HepG2 (cell line): ENCODE measurements around the gene ABT1. TPM values are rescaled to one million over a fixed set of nuclear protein-coding genes. Genes with fewer than 3 reads are reported as not detected.

ENCODE experiments used
- AKAP8 ChIP-seq: sonication (generic); formaldehyde crosslinking; IDR thresholded peaks from 2 replicates; pipeline ENCODE4 v1.5.1; 2020; ENCODE audit warnings: mild to moderate bottlenecking, missing genetic modification reagents
- ASH2L ChIP-seq: fragments of 300-600, 200-600 bp; sonication (generic); IDR thresholded peaks from 2 replicates; pipeline ENCODE4 v1.7.0; 2017; ENCODE audit warnings: low read depth, mild to moderate bottlenecking, moderate library complexity, mixed read lengths, low read length; ENCODE audit not compliant: insufficient read length
- CCDC6 ChIP-seq: sonication (generic); formaldehyde crosslinking; IDR thresholded peaks from 2 replicates; pipeline ENCODE4 v1.8.1; 2022; ENCODE audit warnings: mild to moderate bottlenecking, missing genetic modification reagents, moderate library complexity
- DMAP1 ChIP-seq: IDR thresholded peaks from 2 replicates; pipeline ENCODE4 v1.6.1; 2016
- EP300 ChIP-seq, 3 experiments: sonication (generic) in 1 of 3; formaldehyde crosslinking in 1 of 3; IDR thresholded peaks; 2 replicates each; pipeline versions ENCODE4 v1.5.1 to v1.6.1; 2011 to 2020; ENCODE audit warnings: low read depth in 2 of 3, low read length in 2 of 3, borderline replicate concordance in 1 of 3, improper control_type of control experiment in 1 of 3, mild to moderate bottlenecking in 1 of 3, missing genetic modification reagents in 1 of 3, moderate library complexity in 1 of 3
- FOSL2 ChIP-seq: sonication (generic); formaldehyde crosslinking; IDR thresholded peaks from 2 replicates; pipeline ENCODE4 v1.4.0; 2020; ENCODE audit warnings: missing genetic modification reagents
- HCFC1 ChIP-seq: fragments of 150-350 bp; IDR thresholded peaks from 2 replicates; pipeline ENCODE4 v1.6.1; 2014; ENCODE audit warnings: low read depth, low read length
- ISX ChIP-seq: sonication (generic); formaldehyde crosslinking; conservative IDR thresholded peaks from 2 replicates; pipeline ENCODE4 v1.5.0; 2020; ENCODE audit warnings: missing genetic modification reagents
- ZBTB1 ChIP-seq: sonication (generic); formaldehyde crosslinking; IDR thresholded peaks from 2 replicates; pipeline ENCODE4 v1.4.0; 2020; ENCODE audit warnings: missing genetic modification reagents, borderline replicate concordance
- ZC3H13 ChIP-seq: sonication (generic); formaldehyde crosslinking; IDR thresholded peaks from 2 replicates; pipeline ENCODE4 v1.8.1; 2023; ENCODE audit warnings: mild to moderate bottlenecking, missing genetic modification reagents, moderate library complexity
- ZFP41 ChIP-seq: sonication (generic); formaldehyde crosslinking; IDR thresholded peaks from 2 replicates; pipeline ENCODE4 v1.4.0; 2020; ENCODE audit warnings: mild to moderate bottlenecking, missing genetic modification reagents, borderline replicate concordance
- ZFP82 ChIP-seq: sonication (generic); formaldehyde crosslinking; IDR thresholded peaks from 2 replicates; pipeline ENCODE4 v1.5.1; 2020; ENCODE audit warnings: mild to moderate bottlenecking, missing genetic modification reagents, borderline replicate concordance
- ZFP90 ChIP-seq: sonication (generic); formaldehyde crosslinking; IDR thresholded peaks from 2 replicates; pipeline ENCODE4 v1.8.0; 2022; ENCODE audit warnings: missing genetic modification reagents, mild to moderate bottlenecking, inconsistent platforms, borderline replicate concordance
- ZMYM4 ChIP-seq: sonication (generic); formaldehyde crosslinking; IDR thresholded peaks from 2 replicates; pipeline ENCODE4 v1.8.1; 2023; ENCODE audit warnings: mild to moderate bottlenecking, missing genetic modification reagents
- ZNF205 ChIP-seq: IDR thresholded peaks from 2 replicates; pipeline ENCODE4 v1.6.1; 2018; ENCODE audit warnings: missing biosample characterization, missing genetic modification reagents
- ZNF33A ChIP-seq: sonication (generic); formaldehyde crosslinking; IDR thresholded peaks from 2 replicates; pipeline ENCODE4 v1.5.1; 2020; ENCODE audit warnings: missing genetic modification reagents, mild to moderate bottlenecking, moderate library complexity, borderline replicate concordance
- ZNF547 ChIP-seq: sonication (generic); formaldehyde crosslinking; IDR thresholded peaks from 2 replicates; pipeline ENCODE4 v1.5.1; 2020; ENCODE audit warnings: mild to moderate bottlenecking, missing genetic modification reagents
- ZNF670 ChIP-seq: sonication (generic); formaldehyde crosslinking; IDR thresholded peaks from 2 replicates; pipeline ENCODE4 v1.8.0; 2022; ENCODE audit warnings: mild to moderate bottlenecking, missing genetic modification reagents, borderline replicate concordance
- polyA plus RNA-seq, 8 experiments: library from polyadenylated mRNA; depleted of rRNA in 3 of 8; stranded (reverse) in 7 of 8; unstranded in 1 of 8; fragments of >200 nt; fragmentation: Illumina TruSeq in 4 of 8; extraction: Trizol in 4 of 8; gene quantifications; 2 replicates each; pipeline versions ENCODE4 v1.2.1 to v1.2.3, GENCODE V29; 2011 to 2016; ENCODE audit warnings: low read depth in 4 of 8, missing spikeins in 1 of 8, mixed read lengths in 1 of 8; ENCODE audit not compliant: insufficient read depth in 1 of 8
- total RNA-seq, 5 experiments: library from RNA; depleted of rRNA; stranded (reverse); fragments of >200 nt; fragmentation: Illumina TruSeq; extraction: Trizol; gene quantifications; 2 replicates each; pipeline ENCODE4 v1.2.3, GENCODE V29; 2016; ENCODE audit warnings: low read depth in 1 of 5
- TF ChIP-seq, protein P1 (sequence below): conservative IDR thresholded peaks from 2 replicates; pipeline ENCODE4 v1.6.1; 2018; ENCODE audit warnings: missing genetic modification reagents
- TF ChIP-seq, protein P2 (sequence below): sonication (generic); formaldehyde crosslinking; IDR thresholded peaks from 2 replicates; pipeline ENCODE4 v1.4.0; 2020; ENCODE audit warnings: mild to moderate bottlenecking, low read depth, missing genetic modification reagents
- TF ChIP-seq, protein P3 (sequence below): sonication (generic); formaldehyde crosslinking; IDR thresholded peaks from 2 replicates; pipeline ENCODE4 v1.8.0; 2022; ENCODE audit warnings: missing genetic modification reagents, mild to moderate bottlenecking, borderline replicate concordance
- TF ChIP-seq, protein P4 (sequence below): sonication (generic); formaldehyde crosslinking; IDR thresholded peaks from 2 replicates; pipeline ENCODE4 v1.5.1; 2020; ENCODE audit warnings: mild to moderate bottlenecking, missing genetic modification reagents

The ABT1 gene
- total and polyA plus RNA-seq, 2 of the 13 experiments (the other 11 are each of a cell fraction or from before 2014, with no cell fraction given), result 38.4 TPM

DNA sequence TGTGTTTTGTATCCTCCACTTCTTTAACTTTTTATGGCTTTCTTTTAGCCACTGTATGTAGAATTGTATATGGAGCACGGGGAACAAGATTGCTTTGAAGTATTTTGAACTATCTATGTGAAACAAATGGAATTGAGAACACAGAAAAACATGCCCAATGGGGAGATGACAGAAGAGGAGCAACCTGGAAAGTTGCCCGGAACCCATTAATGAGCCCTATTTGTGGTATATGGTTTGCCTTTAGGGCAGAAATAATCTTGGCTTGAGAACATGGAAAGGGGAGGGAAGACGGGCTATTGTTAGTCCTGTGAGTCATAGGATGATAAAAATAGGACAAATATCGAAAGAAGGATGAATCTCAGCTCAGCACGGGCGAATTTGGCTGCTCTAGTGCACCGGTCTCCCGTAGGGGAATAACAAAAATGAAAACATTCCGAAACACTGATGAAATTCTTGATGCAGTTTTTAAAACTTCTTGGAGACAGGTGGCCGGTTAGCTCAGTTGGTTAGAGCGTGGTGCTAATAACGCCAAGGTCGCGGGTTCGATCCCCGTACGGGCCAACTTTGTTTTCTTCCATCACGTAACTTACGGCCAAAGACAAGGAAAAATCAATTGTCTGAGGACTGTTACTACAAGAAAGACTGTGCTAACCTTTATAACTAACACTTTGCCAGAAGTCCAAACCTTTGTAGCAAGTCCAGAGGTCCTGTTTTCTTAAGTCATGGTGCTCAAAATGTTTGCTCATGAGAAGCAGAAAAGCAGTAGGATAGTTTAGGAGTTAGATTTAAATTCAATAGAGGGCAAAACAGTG is 42.9 kb upstream of the ABT1 start (continued):
- TF ChIP-seq AKAP8 (CRISPR knock-in tag) (no peak), ZBTB1 (CRISPR knock-in tag) (no peak), ASH2L (peak; percentile 90), ZNF205 (CRISPR knock-in tag) (peak; percentile 52; the same call in 1 of the 2 replicates), ZC3H13 (CRISPR knock-in tag) (no peak; the same call in 1 of the 2 replicates), EP300 (IDR thresholded peaks at IDR 0.05; ENCODE audit: low read depth in 2 of 2, low read length in 2 of 2) (no peak), EP300 (CRISPR knock-in tag; IDR thresholded peaks at IDR 0.05; ENCODE audit: borderline replicate concordance) (no peak), FOSL2 (CRISPR knock-in tag) (peak; percentile 47; the same call in 1 of the 2 replicates), ZFP90 (CRISPR knock-in tag) (peak; percentile 39; the same call in 1 of the 2 replicates), ZMYM4 (CRISPR knock-in tag) (peak; percentile 58; the same call in 1 of the 2 replicates), HCFC1 (no peak; the same call in 1 of the 2 replicates), ISX (CRISPR knock-in tag) (no peak), ZNF547 (CRISPR knock-in tag) (no peak), ZNF33A (CRISPR knock-in tag) (no peak), CCDC6 (no peak), ZFP82 (CRISPR knock-in tag) (no peak), DMAP1 (CRISPR knock-in tag) (no peak), ZNF670 (no peak; the same call in 1 of the 2 replicates), ZFP41 (CRISPR knock-in tag) (no peak)
- TF ChIP-seq, protein P1, sequence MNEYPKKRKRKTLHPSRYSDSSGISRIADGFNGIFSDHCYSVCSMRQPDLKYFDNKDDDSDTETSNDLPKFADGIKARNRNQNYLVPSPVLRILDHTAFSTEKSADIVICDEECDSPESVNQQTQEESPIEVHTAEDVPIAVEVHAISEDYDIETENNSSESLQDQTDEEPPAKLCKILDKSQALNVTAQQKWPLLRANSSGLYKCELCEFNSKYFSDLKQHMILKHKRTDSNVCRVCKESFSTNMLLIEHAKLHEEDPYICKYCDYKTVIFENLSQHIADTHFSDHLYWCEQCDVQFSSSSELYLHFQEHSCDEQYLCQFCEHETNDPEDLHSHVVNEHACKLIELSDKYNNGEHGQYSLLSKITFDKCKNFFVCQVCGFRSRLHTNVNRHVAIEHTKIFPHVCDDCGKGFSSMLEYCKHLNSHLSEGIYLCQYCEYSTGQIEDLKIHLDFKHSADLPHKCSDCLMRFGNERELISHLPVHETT, result 0 out of 2 replicates have a peak, but pooled peaks have one; percentile 5
- TF ChIP-seq, protein P2, sequence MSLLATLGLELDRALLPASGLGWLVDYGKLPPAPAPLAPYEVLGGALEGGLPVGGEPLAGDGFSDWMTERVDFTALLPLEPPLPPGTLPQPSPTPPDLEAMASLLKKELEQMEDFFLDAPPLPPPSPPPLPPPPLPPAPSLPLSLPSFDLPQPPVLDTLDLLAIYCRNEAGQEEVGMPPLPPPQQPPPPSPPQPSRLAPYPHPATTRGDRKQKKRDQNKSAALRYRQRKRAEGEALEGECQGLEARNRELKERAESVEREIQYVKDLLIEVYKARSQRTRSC (CRISPR knock-in tag), result no peak
- TF ChIP-seq, protein P3, sequence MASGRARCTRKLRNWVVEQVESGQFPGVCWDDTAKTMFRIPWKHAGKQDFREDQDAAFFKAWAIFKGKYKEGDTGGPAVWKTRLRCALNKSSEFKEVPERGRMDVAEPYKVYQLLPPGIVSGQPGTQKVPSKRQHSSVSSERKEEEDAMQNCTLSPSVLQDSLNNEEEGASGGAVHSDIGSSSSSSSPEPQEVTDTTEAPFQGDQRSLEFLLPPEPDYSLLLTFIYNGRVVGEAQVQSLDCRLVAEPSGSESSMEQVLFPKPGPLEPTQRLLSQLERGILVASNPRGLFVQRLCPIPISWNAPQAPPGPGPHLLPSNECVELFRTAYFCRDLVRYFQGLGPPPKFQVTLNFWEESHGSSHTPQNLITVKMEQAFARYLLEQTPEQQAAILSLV, result no peak
- TF ChIP-seq, protein P4, sequence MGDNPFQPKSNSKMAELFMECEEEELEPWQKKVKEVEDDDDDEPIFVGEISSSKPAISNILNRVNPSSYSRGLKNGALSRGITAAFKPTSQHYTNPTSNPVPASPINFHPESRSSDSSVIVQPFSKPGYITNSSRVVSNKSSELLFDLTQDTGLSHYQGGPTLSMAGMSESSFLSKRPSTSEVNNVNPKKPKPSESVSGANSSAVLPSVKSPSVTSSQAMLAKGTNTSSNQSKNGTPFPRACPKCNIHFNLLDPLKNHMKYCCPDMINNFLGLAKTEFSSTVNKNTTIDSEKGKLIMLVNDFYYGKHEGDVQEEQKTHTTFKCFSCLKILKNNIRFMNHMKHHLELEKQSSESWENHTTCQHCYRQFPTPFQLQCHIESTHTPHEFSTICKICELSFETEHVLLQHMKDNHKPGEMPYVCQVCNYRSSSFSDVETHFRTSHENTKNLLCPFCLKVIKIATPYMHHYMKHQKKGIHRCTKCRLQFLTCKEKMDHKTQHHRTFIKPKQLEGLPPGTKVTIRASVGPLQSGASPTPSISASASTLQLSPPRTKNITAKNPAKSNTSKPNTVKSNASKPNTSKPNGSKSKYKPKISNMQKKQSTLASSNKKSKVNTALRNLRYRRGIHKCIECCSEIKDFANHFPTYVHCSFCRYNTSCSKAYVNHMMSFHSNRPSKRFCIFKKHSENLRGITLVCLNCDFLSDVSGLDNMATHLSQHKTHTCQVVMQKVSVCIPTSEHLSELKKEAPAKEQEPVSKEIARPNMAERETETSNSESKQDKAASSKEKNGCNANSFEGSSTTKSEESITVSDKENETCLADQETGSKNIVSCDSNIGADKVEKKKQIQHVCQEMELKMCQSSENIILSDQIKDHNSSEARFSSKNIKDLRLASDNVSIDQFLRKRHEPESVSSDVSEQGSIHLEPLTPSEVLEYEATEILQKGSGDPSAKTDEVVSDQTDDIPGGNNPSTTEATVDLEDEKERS (CRISPR knock-in tag), result no peak; the same call in 1 of the 2 replicates
